Pons (tissue), 1 donor: ENCODE results near the gene FXYD2.
"Not testable (repeated sequence)": the region's sequence is repeated elsewhere in the genome, so short reads cannot be mapped to it uniquely, and the experiment has no call there.

Experiments
- DNase-seq: peaks from one replicate; pipeline ENCODE4 v3.0.0-alpha.2; 2016; ENCODE audit warnings: low spot score

FXYD2 gene

DNA sequence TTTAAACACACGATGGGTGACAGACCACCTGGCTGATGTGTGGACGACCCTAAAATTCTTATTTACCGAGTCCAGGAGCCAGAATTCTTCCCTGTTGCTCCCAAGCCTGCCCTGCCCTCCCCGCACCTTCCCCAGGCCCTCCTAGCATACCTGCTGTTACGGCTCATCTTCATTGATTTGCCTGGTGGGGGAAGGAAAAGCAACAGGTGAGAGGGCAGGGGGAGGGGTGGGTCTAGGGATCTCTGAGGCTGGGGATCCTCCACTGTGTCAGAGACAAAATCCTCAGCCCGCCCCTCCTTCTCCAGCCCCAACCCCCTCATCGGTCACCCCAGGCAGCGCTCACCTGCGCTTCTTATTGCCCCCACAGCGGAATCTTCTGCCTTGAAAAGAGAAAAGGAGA is 4.0 kb downstream of the FXYD2 start:
- DNase-seq = no peak

DNA sequence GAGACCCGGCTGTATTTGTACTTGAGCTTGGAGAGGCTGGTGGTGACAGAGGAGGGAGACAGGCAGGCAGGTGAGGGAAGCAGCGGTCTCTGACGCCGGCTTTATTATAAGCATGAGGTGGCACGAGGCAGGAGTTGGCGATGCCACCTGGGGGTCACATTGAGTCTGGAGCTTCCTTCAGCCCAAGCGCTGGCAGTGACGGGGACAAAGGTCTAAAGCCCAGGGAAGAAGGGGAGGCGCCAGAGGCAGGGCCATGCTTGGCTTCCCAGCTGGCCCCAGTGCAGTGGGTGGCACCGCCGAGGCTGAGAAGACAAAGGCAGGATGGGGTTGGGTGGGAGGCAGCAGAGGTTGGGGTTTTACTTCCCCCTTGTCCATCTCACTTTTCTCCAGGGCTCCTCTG is 4.5 kb downstream of the FXYD2 start:
- DNase-seq = no peak

DNA sequence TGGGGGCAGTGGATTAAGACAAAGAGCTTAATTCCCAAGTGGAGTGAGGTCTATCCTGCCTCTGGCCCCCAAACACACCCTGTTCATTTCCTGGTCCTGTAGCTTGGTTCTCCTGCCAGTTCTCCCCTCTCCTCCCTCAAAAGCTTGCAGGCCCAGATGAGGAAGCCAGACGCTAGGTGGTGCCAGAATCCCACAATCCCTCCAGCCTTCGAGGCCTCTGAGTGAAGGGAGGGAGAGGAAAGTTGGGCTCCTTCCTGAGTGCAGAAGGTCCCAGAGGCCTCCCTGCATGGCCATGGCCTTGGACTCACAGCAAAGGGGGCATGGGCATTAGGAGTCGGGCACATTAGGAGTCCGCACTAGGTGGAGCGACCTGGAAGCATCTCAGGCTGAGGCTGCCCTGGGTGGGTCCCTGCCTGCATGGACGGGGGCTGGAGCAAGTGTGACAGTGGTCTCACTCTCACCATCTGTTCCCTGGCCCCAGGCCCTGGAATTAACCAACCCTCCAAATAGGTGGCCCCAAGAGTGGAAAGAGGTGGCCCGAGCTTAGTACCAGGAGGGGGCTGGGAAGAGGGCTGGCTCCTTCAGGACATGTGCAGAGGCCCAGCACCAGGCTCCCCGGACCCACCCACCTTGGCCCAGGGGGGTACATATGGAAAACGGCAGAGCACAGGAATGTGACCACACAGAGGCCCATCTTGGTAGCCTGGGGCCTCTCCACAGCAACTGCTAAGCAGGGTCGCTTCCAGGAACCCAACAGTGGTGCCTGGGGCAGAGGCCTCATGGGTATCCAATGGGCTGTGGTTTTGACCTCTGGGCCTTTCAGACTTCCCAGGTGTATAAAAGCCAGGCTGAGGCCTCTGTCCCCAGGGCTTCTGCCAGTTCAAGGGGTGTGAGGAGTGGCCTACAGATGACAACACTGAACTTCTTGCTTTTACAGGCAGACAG is 5.2 kb downstream of the FXYD2 start:
- peak; percentile 54 for DNase-seq

DNA sequence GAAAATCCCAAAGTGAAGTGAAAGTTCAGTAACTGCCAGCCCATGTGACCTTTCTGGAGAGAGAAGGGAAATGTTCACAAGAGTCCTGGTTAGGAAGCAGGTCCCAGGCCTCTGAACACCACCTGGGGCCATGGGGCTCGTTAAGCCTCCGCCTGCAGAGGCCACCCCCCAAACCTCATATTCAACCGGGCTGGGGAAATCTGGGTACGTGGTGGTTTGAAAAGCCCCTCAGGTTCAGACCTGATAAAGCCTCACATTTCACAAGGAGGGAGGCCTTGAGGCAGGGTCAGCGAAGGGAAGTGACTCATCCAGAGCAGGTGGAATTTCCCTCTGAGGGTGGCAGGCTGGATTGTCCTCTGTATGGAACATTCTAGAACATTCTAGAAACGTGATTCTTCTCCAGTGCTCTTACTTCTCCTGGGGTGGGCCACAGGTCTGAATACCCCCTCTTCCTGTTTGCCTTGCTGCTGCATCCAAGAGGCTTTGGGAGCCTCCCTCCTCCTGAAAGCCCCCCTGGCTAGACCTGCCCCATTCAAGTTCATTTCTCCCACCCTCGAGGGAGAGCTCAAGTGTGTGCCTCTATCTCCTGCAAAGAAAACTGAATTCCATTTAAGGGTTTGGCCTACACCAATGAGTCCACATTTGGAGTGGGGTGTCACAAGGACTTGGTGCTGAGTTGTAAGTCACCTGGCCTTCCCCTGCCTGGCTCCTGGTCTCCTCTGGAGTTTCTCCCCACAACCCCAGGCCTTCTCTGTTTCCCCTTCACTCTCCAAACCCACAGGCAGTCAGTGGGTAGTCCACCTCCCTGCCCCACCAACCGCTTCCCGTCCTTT is 6.3 kb downstream of the FXYD2 start:
- DNase-seq = no peak

DNA sequence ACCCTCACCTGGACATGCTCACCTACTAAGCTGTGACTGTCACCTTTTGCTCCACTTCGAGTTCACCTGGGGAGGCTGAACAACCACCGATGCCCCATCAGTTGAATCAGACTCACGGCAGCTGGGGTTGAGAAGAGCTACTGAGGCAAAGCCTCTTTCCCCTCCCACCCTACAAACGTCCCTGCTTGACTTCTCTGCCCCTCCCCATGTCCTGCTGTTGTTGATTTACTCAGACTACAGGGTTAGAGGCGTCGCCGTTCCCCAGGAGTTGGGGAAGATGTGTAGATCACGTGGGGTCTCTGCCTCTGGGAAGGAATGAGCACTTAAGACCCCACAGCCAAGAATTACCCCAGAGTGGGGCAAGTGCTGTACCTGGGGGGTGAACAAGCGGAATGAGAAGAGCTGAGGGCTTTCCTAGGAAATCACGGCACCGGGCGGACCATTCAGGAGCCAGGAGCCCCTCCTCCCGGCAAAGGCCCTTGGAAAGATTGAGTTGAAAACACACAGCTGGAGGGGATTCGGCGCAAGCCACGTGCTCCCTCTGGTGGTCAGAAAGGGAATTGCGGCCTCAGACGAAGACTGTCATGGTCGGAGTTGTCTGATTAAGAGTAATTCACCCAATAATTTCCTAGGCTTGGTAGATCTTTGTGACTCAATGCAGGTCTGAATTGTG is 7.0 kb downstream of the FXYD2 start:
- peak; percentile 76 for DNase-seq

DNA sequence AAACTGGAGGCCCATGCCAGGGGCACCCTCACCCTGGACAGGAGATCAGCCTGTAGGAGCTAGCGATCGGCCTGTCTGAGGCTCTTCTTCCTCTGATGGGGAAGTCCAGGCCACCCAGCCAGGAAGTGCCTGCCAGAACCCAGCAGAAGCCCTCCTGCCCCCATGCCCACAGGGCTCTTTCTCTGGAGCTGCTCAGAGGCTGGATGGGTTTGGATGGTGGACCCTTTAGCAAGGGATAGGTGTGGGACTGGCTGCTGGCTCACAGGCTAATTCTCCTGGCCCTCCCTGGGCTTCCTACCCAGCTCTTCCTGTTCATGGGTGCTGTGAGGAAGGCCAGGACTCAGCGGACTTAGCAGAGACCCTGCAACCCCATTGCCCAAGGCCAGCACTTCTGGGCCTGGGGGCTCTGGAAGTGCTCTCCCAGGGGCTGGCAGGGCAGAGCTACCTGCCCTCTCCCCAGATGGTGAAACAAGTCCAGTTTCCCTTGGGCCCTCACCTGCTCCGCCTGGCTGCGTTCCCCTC is 7.6 kb downstream of the FXYD2 start:
- DNase-seq = no peak

DNA sequence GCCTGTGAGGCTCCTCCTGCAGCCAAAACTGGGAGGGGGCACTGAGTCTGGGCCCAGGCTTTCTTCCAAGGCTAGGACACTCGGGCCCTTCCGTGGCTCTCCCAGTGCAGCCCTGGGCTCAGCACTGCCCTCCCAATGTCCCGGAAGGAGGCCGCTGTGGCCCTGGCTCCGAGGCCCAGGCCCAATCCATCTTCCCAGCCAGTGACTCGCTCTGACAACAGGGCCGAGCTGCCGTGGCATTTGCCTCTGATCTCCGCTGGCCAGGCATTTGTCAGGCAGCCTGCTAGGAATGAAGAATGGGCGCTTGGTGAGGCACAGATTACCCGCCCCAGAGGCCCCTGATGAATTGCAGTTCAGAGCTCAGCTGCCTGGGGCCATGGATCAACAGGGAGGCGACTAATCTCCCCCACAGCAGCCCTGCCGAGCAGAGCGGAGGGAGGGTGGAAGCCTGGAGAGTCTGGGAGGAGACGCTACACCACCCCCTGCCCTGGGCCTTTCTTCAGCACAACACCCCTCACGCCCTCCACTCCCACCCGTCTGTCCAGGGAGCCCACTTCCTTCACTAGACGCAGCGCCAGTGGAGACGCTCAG is 8.3 kb downstream of the FXYD2 start:
- no peak for DNase-seq

DNA sequence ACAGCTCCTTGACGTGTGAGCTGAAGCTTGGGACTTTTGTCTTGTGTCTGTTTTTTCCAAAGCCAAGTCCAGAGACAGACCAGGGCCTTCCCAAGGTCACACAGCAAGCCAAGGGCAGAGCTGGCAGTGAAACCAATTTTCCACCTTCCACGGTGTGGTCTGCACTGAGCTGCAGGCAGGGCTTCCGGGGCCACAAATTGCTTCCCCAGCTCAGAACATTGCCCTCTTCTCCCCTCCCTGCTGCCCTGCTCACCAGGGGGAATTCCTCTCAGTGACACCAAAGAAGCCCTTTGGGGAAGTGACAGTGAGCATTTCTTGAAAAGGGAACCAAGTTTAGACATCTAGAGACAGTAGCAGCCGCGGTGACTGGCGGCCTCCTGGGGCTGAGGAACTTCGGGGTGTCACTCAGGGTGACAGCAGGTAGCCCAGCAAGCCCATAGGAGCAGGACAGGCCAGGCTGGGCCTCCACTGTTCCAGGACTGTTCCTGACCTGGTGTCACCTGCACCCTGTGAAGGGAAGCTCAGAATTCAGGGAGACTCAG is 9.2 kb downstream of the FXYD2 start:
- DNase-seq = peak; percentile 79

DNA sequence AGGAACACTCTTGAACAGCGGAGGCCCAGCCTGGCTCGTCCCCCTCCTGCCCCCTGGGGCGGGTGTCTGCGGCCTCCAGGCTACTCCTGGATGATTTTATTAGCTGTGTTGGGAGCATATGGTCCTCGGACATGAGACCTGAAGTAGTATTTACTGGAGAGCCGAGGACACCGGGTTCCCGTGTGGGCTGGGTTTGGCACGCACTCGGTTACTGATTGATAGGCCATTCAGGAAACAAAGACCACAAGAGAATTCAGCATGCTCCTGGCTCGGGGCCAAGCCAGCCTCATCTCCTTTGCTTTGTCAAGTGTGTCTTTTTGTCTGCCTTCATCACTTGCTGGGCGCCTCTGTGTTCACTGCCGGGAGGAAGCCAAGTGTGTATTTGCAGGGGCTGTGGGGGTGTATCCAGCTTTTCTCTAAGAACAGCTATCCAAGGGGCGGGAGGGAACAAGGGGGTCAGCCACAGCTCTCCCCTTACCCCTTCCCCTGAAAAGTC is 9.7 kb downstream of the FXYD2 start:
- DNase-seq = peak; percentile 58

DNA sequence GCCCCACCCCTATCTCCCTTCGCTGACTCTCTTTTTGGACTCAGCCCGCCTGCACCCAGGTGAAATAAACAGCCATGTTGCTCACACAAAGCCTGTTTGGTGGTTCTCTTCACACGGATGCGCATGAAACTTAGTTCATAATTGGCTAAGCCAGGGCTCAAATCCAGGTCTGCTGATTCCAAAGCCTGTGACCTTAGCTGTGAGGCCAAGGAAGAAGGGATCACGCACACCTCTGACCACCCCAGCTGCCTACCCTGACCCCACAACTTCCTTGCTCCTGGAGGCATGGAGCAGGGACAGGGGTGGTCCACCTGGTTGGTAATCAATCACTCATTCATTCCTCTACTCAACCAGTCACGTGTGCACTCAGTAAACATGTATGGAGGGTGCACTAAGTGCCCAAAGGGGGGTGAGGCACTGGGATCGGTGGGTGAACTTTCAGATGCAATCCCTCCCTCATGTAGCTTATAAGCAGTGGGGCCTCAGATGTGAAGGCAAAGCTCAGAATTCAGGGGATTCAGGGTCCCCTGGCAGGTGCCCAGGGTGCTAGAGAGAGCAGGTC is 10.3 kb downstream of the FXYD2 start:
- DNase-seq = no peak

DNA sequence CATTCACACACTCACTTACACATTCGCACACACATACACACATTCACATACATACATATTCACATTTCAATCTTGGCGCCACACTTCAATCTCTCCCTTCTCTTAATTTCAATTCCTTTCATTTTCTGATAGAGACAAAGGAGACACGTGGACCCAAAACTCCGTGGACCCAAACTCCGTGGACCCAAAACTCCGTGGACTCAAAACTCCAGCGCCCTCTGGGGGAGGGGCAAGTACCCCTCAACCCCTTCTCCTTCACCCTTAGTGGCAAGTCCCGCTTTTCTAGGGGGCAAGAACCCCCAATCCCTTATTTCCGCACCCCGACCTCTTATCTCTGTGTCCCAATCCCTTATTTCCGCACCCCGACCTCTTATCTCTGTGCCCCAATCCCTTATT is 14.5 kb downstream of the FXYD2 start:
- not testable (repeated sequence) for DNase-seq

DNA sequence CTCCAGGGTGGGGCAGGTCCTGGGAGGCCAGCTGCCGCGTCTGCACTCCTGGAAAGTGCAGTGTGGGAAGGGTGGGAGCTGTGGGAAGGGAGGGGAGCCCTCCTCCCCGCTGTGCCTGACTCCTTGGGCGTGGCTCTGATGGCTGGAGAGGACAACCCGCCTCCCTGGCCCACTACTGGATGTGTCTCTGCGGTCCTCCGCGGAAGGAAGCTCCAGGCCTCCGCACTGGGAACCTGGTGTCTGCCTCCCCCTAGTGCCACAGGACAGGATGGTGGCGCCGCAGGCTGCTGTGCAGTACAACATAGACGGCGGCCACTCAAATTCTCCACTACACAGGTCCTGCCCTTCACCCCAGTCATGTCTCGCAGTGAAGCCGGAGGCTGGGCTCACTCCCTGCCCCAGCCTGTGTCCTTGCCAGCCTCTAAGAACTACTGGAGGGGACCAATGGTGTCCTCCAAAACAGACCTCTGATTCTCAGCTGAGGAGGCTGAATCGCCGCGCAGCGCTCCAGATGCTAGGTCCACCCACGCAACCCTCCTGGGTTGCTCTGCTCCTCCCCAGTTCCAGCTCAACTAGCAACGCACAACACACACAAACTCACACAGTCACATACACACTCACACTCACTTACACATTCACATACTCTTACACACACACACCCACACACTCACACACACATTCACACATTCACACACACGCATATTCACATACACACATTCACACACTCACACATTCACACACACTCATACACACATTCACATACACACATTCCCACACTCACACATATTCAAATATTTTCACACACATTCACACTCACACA is 15.1 kb downstream of the FXYD2 start:
- peak; percentile 80 for DNase-seq

DNA sequence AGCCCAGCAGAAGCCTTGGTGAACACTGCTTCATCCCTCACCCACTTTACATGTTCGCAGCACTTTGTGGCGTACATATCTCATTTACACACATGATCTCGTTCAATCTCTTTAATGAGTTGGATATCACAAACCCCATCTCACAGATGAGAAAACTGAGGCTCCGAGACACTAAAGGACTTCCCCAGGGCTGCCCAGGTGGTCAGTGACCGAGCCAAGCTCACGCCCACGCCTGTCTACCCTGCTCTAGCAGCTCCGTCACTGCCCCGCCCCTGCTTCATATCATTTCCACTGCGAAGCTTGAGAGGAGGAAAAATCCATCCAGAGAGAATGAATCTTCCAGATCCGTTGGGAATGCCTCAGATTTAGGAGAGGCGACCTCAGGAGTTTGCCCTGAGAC is 15.8 kb downstream of the FXYD2 start:
- no peak for DNase-seq

DNA sequence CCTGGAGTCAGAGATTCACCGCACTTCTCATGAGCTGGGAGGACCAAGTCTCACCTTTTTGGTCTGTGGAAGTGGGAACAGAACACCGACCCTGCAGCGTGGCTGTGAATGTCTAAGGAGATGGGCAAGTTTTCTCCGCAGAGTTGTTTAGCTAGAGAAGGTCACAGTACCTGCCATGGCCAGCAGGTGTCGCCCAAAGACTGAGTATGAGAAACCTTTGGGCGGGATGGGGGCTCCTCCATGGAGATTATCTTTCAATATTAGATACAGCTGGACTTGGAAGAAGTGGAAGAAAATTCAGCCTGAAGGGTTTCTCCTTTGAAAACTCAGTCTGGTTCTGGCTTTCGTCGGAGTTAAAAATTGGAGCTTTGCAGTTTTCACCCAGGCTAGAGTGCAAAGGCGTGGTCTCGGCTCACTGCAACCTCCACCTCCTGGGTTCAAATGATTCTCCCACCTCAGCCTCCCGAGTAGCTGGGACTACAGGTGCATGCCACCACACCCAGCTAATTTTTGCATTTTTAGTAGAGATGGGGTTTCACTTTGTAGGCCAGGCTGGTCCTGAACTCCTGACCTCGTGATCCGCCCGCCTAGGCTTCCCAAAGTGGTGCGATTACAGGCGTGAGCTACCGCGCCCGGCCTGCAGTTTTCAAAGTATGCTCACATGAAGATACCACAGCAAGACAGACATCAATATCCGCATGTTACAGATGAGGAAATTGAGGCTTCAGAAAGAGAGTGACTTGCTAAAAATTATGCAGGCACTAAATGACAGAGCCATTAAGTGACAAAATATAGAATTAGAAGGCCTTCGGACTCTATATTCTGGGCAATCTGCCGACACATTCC is 16.8 kb downstream of the FXYD2 start:
- DNase-seq = peak; percentile 78

DNA sequence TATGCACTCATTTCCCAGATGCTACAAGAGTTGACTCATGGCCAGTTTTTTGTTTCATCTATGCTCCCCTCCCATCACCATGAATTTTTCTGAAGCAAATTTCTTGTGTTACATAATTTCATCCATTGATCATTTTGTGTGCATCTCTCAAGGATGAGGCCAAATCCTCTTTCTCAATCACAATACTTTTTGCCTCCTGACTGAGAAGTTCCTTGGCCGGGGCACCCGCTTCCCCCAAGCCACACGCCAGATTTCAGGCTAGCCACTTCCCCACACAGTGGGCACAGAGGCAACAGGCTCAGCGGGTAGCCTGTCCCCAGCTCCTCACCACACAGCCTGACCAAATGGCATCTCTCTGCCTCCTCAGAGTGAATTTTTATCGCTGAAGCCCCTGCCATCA is 17.7 kb downstream of the FXYD2 start:
- DNase-seq = no peak

DNA sequence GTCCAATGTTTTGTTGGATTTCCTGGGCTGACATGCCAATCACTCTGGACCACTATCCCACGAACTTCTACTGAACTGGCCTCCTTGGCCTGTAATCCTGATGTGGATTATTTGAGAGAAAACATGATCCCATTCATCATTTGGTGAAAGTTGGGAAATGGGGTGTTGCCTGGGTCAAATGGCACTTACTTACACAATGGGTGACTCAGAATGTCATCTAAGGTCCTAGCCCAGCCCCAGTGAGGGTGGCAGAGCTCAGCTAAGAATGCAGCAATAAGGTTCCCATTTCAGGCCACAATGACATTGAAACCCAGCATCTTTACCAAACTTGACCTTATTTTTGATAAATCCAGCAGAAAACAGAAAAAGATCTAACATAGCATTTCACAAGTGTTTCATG is 19.5 kb downstream of the FXYD2 start:
- no peak for DNase-seq

DNA sequence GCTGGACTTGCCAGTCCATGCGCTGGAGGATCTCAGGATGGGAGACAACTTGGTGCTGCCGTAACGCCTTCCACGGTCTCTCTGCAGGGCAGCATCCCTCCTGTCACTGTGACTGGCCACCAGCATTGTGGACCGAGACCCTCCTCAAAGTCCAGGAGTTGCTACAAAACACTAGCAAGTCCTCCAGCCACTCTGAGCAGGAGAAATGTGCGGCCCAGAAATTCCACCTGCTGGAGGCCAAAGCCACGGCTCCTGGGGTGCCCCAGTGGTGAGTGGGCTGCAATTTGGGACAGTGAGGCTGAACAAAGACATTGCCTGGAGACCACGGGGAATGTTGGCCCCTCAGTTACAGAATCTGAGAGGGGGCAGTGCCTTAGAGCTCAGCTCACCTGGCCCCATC is 20.6 kb downstream of the FXYD2 start:
- no peak for DNase-seq

DNA sequence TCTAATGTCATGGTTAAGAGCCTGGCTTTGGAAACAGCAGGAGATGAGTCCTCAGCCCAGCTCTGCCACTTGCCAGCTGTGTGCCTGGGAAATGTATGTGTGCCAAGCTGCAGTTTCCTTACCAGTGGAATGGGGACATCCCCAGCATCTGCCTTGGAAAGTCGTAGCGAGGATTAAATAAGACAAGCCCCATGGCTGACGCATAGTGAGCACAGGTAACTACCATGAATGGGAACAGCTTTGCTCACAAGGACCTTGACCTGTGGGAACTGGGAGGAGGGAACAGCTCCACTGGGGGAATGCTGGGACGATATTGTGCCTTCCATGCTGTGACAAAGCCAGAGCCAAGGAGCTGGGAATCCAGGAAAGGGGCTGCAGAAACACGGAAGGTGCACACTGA is 24.9 kb downstream of the FXYD2 start:
- DNase-seq = no peak

DNA sequence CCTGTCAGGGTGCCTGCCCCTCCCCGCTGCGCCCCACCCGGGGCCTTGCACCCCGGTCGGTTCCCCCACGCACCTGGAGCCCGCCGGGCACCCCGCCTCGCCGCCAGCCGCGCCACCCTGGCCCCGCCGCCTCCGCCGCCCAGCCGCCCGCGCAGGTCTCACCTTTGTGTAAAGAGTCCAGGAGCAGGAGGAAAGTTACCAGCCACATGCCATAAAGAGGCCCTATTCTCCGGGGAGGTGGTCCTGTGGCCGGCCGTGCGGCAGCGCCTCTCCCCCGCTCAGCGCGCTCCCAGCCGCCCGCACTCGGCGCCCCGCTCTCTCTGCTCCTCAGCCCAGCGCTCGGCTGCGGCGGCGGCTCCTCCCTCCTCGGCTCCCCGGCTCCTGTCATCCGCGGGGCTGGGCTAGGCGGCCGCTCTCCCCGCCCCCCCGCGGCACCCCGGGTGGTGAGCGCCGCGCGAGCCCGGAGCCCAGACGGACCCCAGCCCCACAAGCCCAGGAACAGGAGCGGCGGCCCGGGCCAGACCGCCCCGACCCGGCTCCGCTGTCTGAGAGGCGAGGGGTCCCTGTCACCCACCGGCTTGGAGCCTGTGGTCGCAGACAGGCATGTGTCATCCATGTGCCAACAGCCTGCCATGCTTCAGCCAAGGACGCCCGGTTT is 27.5 kb downstream of the FXYD2 start, which contains the start of gene DSCAML1:
DSCAML1 (minus strand) TSS at position 345 of the 658 bp plus-strand sequence; CDS start at position 208, 137 bp downstream.
- DNase-seq = no peak
